Upper lobe of right lung (tissue), 1 donor: ENCODE results near the gene ZBTB46. TPM values are rescaled to one million over a fixed set of nuclear protein-coding genes. Genes with fewer than 3 reads are reported as not detected.
"Not testable (repeated sequence)": the region's sequence is repeated elsewhere in the genome, so short reads cannot be mapped to it uniquely, and the experiment has no call there.

Experiments used
- ATAC-seq: fragments of 200-7000 bp; cut with Tn5 transposase; one replicate; pipeline ENCODE4 v1.9.1; 2020; ENCODE audit warnings: mild to moderate bottlenecking, moderate library complexity
- DNase-seq: peaks from one replicate; pipeline ENCODE4 v3.0.0-alpha.2; 2020
- H3K27ac ChIP-seq: fragments of 200-600 bp; one replicate; pipeline ENCODE4 v1.8.0; 2022
- H3K27me3 ChIP-seq: fragments of 200-600 bp; one replicate; pipeline ENCODE4 v1.8.0; 2022; ENCODE audit warnings: mild to moderate bottlenecking
- H3K36me3 ChIP-seq: fragments of 200-600 bp; one replicate; pipeline ENCODE4 v1.8.0; 2022
- H3K4me1 ChIP-seq: fragments of 200-600 bp; one replicate; pipeline ENCODE4 v1.8.0; 2022
- H3K4me3 ChIP-seq: fragments of 200-600 bp; one replicate; pipeline ENCODE4 v1.8.0; 2022; ENCODE audit warnings: mild to moderate bottlenecking
- H3K9me3 ChIP-seq: fragments of 200-600 bp; one replicate; pipeline ENCODE4 v1.8.0; 2022
- intact Hi-C: fragments of 100-400 bp; cut with DNase I; formaldehyde crosslinking; loops from one replicate; pipeline ENCODE4 v1.11.0; 2022
- total RNA-seq: library from RNA; stranded (reverse); fragmentation: NEBNext Ultra II Directional; extraction: Animal tissue kit (Norgen Biotek cat#: 25700); gene quantifications from one replicate; pipeline ENCODE4 v1.2.1, GENCODE V29; 2021
- TF ChIP-seq, protein P1 (sequence below): fragments of 200-600 bp; IDR thresholded peaks from one replicate; pipeline ENCODE4 v1.8.0; 2022; ENCODE audit warnings: antibody characterized with exemption
- donor health status: DM: no; HTN: yes; CAD: no; lungs with severe emphysema.

ZBTB46 gene
- total RNA-seq, 1 donor from 2014 or later: 19.7 TPM

DNA sequence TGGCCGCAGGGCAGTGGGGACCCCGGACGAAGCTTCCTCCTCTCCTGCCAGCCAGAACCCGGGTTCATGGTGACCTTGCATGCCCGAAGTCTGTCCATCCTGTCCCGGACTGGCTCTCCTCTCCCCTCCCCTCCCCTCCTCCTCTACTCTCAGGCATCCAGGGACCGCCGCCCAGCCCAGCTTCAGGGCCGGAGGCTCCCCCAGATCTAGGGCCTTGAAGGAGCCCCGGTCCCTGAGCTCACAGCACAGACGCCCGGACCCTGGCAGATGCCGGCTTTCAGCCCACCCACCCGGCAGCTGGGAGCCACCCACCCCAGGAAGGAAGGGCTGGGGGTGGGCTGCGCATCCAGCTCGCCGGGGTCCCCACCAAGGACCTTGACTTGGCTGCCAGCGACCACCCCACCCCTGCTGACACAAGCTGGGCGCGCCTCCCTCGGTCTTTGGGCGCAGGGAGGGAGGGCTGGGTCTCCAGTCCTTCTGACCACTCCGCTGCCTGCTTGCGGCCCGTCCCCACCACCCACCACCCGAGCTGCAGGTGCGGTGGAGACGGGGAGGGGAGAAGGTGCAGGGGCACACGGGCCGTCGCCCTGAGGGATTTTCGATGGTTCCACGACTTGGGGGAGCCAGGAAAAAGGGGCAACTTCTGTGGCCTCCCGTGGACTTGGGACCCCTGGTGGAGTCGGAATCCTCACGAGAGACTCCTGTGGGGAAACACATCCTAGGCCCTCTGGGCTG, 24.5 kb upstream of the ZBTB46 start:
- no peaks in the 10 kb centered on the region for H3K9me3 ChIP-seq
- DNase-seq (no peak), ATAC-seq (peak; percentile 1)
- no peaks in the 10 kb centered on the region for H3K36me3 ChIP-seq
- H3K4me3 ChIP-seq: peak overlapping the region; percentile 26
- H3K4me1 ChIP-seq: peaks cover 55% of the 10 kb centered on the region
- no peaks in the 10 kb centered on the region for H3K27me3 ChIP-seq
- intact Hi-C loops: no loop called here
- TF ChIP-seq, protein P1, sequence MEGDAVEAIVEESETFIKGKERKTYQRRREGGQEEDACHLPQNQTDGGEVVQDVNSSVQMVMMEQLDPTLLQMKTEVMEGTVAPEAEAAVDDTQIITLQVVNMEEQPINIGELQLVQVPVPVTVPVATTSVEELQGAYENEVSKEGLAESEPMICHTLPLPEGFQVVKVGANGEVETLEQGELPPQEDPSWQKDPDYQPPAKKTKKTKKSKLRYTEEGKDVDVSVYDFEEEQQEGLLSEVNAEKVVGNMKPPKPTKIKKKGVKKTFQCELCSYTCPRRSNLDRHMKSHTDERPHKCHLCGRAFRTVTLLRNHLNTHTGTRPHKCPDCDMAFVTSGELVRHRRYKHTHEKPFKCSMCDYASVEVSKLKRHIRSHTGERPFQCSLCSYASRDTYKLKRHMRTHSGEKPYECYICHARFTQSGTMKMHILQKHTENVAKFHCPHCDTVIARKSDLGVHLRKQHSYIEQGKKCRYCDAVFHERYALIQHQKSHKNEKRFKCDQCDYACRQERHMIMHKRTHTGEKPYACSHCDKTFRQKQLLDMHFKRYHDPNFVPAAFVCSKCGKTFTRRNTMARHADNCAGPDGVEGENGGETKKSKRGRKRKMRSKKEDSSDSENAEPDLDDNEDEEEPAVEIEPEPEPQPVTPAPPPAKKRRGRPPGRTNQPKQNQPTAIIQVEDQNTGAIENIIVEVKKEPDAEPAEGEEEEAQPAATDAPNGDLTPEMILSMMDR: no peak
- peak overlapping the region; percentile 84 for H3K27ac ChIP-seq

DNA sequence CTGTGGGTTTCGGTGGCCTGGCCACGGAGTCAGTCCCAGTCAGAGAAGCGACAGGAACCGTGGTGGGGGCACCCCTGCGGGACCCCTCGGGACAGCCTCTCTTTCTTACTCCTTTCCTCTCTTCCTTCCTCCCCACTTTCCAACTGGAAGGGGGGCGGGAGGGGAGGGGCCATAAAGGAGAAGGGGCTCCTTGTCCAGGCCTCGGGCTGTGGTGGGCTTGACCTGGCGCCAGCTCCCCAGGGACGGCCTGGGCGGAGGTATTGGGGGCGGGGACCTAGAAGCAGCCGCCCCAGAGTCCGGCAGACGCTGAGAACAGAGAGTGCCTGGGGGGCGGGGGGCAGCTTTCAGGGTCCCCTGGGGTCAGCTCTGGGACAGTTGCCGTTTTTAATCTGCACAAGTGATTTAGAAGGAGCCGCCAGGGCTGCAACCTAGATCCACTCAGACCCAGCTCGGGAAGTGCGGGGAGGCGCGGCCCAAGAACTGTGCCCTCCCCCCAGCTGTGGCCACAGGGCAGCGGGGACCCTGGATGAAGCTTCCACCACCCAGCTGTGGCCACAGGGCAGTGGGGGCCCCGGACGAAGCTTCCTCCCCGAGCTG, 23.8 kb upstream of the ZBTB46 start:
- Histone ChIP-seq H3K4me1 (peaks cover 55% of the 10 kb centered on the region), H3K9me3 (no peaks in the 10 kb centered on the region), H3K36me3 (no peaks in the 10 kb centered on the region), H3K27me3 (no peaks in the 10 kb centered on the region), H3K27ac (peak overlapping the region; percentile 84), H3K4me3 (peak overlapping the region; percentile 26)
- DNase-seq: no peak
- TF ChIP-seq, protein P1: no peak
- peak; percentile 5 for ATAC-seq
- intact Hi-C loops: no loop called here

DNA sequence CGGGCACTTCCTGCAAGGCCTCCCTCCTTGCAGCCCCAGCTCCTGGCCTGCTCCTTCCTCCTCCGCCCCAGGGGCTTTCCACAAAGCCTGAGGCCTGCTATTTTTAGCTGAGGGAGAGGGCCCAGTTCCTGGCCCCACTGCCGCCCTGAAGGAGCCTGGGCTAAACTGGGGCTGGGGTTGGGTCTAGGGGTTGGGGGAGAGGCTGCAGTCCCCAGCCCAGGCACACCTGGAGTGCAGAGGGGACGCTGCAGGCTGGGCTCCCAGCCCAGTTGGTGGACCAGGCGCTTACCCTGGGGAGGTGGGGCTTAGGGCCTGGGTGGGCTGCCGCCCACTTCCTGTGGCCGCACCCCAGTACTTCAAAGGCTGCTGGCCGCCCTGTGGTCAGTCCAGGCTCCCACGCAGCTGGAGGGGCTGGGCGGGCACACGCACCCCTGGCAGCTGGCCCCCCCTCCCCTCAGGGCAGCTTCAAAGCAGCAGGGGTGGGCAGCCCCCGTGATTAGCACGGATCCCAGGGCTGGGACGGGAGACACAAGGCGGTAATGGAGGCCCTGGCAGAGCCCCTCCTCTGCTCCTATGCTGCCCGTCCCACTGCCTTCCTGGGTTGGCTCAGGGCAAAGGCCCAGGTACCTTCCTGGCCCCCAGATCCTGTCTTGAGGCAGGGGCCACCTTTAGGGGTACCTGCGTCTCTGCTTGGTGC, 23.2 kb upstream of the ZBTB46 start:
- peak; percentile 46 for ATAC-seq
- Histone ChIP-seq H3K36me3 (no peaks in the 10 kb centered on the region), H3K4me3 (peak overlapping the region; percentile 26), H3K4me1 (peaks cover 53% of the 10 kb centered on the region), H3K27ac (peak overlapping the region; percentile 84), H3K9me3 (no peaks in the 10 kb centered on the region), H3K27me3 (no peaks in the 10 kb centered on the region)
- intact Hi-C loops: no loop called here
- DNase-seq: no peak
- TF ChIP-seq, protein P1: no peak

DNA sequence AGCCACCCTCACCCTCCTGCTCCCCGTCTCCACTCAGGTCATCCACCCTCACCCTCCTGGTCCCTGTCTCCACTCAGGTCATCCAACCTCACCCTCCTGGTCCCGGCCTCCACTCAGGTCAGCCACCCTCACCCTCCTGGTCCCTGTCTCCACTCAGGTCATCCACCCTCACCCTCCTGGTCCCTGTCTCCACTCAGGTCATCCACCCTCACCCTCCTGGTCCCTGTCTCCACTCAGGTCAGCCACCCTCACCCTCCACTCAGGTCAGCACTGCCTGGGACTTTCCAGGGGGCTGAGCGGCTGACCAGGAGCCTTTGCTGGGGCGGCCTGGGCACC, 22.6 kb upstream of the ZBTB46 start:
- H3K9me3 ChIP-seq, H3K4me3 ChIP-seq, DNase-seq, intact Hi-C loops, H3K27me3 ChIP-seq, ATAC-seq, H3K36me3 ChIP-seq: not testable (repeated sequence)
- peaks cover 47% of the 10 kb centered on the region for H3K4me1 ChIP-seq
- peak overlapping the region; percentile 84 for H3K27ac ChIP-seq

DNA sequence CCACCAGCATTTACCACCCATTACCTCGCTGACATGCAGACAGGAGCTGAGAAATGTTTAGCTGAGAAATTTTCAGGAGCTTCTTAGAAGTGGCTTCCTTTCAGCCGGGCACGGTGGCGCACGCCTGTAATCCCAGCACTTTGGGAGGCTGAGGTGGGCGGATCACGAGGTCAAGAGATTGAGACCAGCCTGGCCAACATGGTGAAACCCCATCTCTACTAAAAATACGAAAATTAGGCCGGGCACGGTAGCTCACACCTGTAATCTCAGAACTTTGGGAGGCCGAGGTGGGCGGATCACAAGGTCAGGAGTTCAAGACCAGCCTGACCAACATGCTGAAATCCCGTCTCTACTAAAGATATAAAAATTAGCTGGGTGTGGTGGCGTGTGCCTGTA, 20.5 kb upstream of the ZBTB46 start:
- intact Hi-C loops, H3K36me3 ChIP-seq, H3K4me3 ChIP-seq, H3K27ac ChIP-seq, H3K9me3 ChIP-seq, H3K27me3 ChIP-seq, ATAC-seq, DNase-seq: not testable (repeated sequence)
- peaks cover 40% of the 10 kb centered on the region for H3K4me1 ChIP-seq

DNA sequence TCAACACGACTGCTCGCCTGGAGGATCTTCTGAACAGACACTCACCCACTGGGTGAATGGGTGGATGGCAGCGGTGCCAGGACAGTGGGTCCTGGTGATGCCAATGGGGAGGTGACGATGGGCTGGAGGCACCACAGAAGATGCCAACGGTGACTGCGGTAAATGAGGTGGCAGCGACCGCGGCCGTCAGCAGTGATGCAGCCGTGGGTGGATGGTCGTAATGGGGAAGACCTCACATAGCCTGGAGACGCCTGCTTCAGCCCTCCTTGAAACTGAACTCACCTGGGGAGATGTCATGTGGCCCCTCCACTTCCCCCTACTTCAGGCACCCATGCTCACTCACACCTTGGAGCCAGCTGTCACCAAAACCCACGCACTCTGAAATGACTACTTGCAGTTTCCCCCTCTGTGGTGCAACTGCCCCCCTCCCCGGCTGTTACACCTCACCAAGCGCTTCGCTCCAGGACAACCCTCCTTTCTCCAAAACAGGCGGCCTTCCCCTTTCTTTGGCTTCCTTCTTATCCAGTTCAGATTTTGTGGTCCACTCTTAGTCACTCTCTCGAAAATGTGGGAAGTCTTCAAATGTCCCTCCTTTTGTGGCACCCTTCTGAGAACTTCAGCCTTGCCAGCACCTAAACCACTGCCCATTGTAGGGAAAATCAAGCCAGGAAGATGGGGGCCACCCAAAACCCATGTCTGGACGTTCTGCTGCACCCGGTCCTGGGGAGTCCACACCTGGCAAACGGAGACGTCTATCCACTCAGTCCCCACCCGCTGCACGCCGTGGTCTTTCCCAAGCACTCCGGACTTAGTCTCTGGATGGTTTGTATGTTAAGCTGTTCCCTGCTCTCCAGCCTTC, 19.9 kb upstream of the ZBTB46 start:
- no peaks in the 10 kb centered on the region for H3K36me3 ChIP-seq
- DNase-seq (no peak), ATAC-seq (no peak)
- peaks cover 43% of the 10 kb centered on the region for H3K4me1 ChIP-seq
- H3K27me3 ChIP-seq: peaks cover 5% of the 10 kb centered on the region
- TF ChIP-seq, protein P1: no peak
- intact Hi-C loops: no loop called here
- no peak overlapping the region for H3K27ac ChIP-seq
- no peak overlapping the region for H3K4me3 ChIP-seq
- H3K9me3 ChIP-seq: no peaks in the 10 kb centered on the region
